ENCODE measurements around the gene SDHAF4.
"Not testable (repeated sequence)": the region's sequence is repeated elsewhere in the genome, so short reads cannot be mapped to it uniquely, and the experiment has no call there.

The SDHAF4 gene

GRCh38 chr6:70590400-70590799 is 23.7 kb downstream of the SDHAF4 start:
- peak in 1 of 2 donors; percentile 12 for DNase-seq (ENCODE audit: low read depth in 2 of 2)
- H3K4me3 ChIP-seq (replicated peaks in 1 of 2; ENCODE audit: low read depth in 2 of 2, low read length in 2 of 2): no peak overlapping the region
- TF ChIP-seq CTCF (IDR thresholded peaks at IDR 0.05; ENCODE audit: low read depth, low read length): no peak

GRCh38 chr6:70592391-70593117 is 25.8 kb downstream of the SDHAF4 start:
- TF ChIP-seq CTCF (IDR thresholded peaks at IDR 0.05; ENCODE audit: low read depth, low read length): no peak
- H3K4me3 ChIP-seq (replicated peaks in 1 of 2; ENCODE audit: low read depth in 2 of 2, low read length in 2 of 2): no peak overlapping the region
- no peak for DNase-seq (ENCODE audit: low read depth in 2 of 2)

DNA sequence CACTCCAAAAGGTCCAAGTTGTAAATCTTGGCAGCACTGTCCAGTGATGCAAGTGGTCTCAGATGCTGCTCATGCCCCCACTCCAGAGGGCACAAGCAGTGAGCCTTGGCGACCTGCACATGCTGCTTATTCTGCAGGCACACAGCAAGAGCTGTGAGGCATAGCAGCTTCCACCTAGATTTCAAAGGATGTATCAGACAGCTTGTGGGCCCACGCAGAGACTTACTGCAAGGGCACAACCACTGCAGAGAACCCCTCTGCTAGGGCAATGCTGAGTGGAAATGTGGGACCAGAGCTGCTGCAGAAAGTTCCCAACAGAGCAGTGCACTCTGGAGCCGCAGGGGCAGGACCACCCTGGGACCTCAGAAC is 26.4 kb downstream of the SDHAF4 start:
- H3K4me3 ChIP-seq (replicated peaks in 1 of 2; ENCODE audit: low read depth in 2 of 2, low read length in 2 of 2): no peak overlapping the region
- no peak for TF ChIP-seq CTCF (IDR thresholded peaks at IDR 0.05; ENCODE audit: low read depth, low read length)

GRCh38 chr6:70599187-70599586 is 32.5 kb downstream of the SDHAF4 start:
- DNase-seq (ENCODE audit: low read depth in 2 of 2): no peak
- no peak overlapping the region for H3K4me3 ChIP-seq (replicated peaks in 1 of 2; ENCODE audit: low read depth in 2 of 2, low read length in 2 of 2)
- no peak for TF ChIP-seq CTCF (IDR thresholded peaks at IDR 0.05; ENCODE audit: low read depth, low read length)

More for the DNA sequence above, 26.4 kb downstream of the SDHAF4 start:
- no peak for DNase-seq (ENCODE audit: low read depth in 2 of 2)

- no peak for DNase-seq (ENCODE audit: low read depth in 2 of 2)
- H3K4me3 ChIP-seq (replicated peaks in 1 of 2; ENCODE audit: low read depth in 2 of 2, low read length in 2 of 2): no peak overlapping the region
- no peak for TF ChIP-seq CTCF (IDR thresholded peaks at IDR 0.05; ENCODE audit: low read depth, low read length)
Observed at GRCh38 chr6:70601014-70601413, 34.3 kb downstream of the SDHAF4 start.

GRCh38 chr6:70604254-70604653 is 37.5 kb downstream of the SDHAF4 start:
- no peak overlapping the region for H3K4me3 ChIP-seq (replicated peaks in 1 of 2; ENCODE audit: low read depth in 2 of 2, low read length in 2 of 2)
- TF ChIP-seq CTCF (IDR thresholded peaks at IDR 0.05; ENCODE audit: low read depth, low read length): no peak

DNA sequence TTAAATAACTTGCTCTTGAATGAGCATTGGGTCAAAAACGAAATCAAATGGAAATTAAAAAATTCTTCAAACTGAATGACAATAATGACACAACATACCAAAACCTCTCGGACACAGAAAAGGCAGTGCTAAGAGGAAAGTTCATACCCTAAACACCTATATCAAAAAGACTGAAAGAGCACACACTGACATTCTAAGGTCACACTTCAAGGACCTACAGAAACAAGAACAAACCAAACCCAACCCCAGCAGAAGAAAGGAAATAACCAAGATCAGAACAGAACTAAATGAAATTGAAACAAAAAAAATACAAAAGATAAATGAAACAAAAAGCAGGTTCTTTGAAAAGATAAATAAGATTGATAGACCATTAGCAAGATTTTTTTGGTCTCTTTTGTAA is 40.6 kb downstream of the SDHAF4 start:
- H3K4me3 ChIP-seq (replicated peaks in 1 of 2; ENCODE audit: low read depth in 2 of 2, low read length in 2 of 2); DNase-seq (ENCODE audit: low read depth in 2 of 2): not testable (repeated sequence)

More at GRCh38 chr6:70604254-70604653, 37.5 kb downstream of the SDHAF4 start:
- DNase-seq (ENCODE audit: low read depth in 2 of 2): no peak

DNA sequence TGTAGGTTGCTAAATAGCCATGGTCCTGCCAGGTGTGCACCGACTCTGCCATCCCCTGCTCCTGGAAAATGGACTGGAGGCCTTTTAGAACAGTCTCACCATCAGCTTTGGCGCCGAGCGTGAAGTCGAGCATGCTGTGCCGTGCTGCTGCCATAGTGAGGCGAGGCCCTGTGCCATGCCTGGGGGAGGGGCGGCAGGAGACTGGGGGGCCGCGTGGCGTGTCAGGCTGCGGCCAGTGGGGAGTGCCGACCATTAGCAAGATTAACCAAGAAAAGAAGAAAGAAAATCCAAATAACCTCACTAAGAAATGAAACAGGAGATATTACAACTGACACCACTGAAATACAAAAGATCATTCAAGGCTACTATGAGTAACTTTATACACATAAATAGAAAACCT is 42.5 kb downstream of the SDHAF4 start:
- H3K4me3 ChIP-seq (replicated peaks in 1 of 2; ENCODE audit: low read depth in 2 of 2, low read length in 2 of 2); DNase-seq (ENCODE audit: low read depth in 2 of 2): not testable (repeated sequence)

Measured in cardiac fibroblast (primary cell).